ENCODE measurements around the gene QDPR.

The QDPR gene

GRCh38 chr4:17526695-17527477, 15.0 kb upstream of the QDPR start:
- DNase-seq, result no peak

GRCh38 chr4:17523662-17524061, 11.8 kb upstream of the QDPR start:
- no peak for DNase-seq

GRCh38 chr4:17521595-17521994, 9.7 kb upstream of the QDPR start:
- DNase-seq, result no peak

GRCh38 chr4:17517664-17518063, 5.8 kb upstream of the QDPR start:
- DNase-seq, result no peak

- no peak for DNase-seq
Measured at GRCh38 chr4:17516980-17517379, 5.1 kb upstream of the QDPR start.

- no peak for DNase-seq
Measured at GRCh38 chr4:17515445-17516407, 3.8 kb upstream of the QDPR start.

- DNase-seq, result no peak
Measured at GRCh38 chr4:17514865-17515264, 3.0 kb upstream of the QDPR start, which contains the start of gene CLRN2. TSS of gene CLRN2 (plus strand) at chr4:17515165. CDS start at chr4:17515267, 102 bp downstream.

GRCh38 chr4:17512973-17513665, 1.2 kb upstream of the QDPR start:
- no peak for DNase-seq

GRCh38 chr4:17511509-17511949, 361 bp downstream of the QDPR start:
- DNase-seq, result no peak

- no peak for DNase-seq
Measured at GRCh38 chr4:17511051-17511450, 839 bp downstream of the QDPR start.

GRCh38 chr4:17510582-17510981, 1.3 kb downstream of the QDPR start:
- no peak for DNase-seq

GRCh38 chr4:17504081-17504480, 7.8 kb downstream of the QDPR start:
- DNase-seq, result no peak

- DNase-seq, result no peak
Measured at GRCh38 chr4:17502756-17503155, 9.1 kb downstream of the QDPR start.

GRCh38 chr4:17500574-17500973, 11.3 kb downstream of the QDPR start:
- no peak for DNase-seq

- no peak for DNase-seq
Measured at GRCh38 chr4:17497890-17498523, 13.9 kb downstream of the QDPR start.

GRCh38 chr4:17494258-17495190, 17.4 kb downstream of the QDPR start:
- no peak for DNase-seq

- DNase-seq, result no peak
Measured at GRCh38 chr4:17493619-17494018, 18.3 kb downstream of the QDPR start.

GRCh38 chr4:17492876-17493275, 19.0 kb downstream of the QDPR start:
- no peak for DNase-seq

GRCh38 chr4:17492058-17492741, 19.7 kb downstream of the QDPR start:
- no peak for DNase-seq

GRCh38 chr4:17491196-17491595, 20.7 kb downstream of the QDPR start:
- DNase-seq, result no peak

GRCh38 chr4:17490575-17491059, 21.3 kb downstream of the QDPR start:
- no peak for DNase-seq

Data from NCI-H2081 treated with DMSO at 0.1 percent for 48 hours (cell line).